Stimulated activated naive CD8-positive, alpha-beta T cell treated with anti-CD3 and anti-CD28 coated beads, Interleukin-15, Interleukin-2, amounts not matched to agents 100 ng/mL and 50 ng/mL, for 24 hours (primary cell): ENCODE results near the gene RGS19.

Source experiments
- H3K27ac Mint-ChIP-seq: one replicate; pipeline ENCODE4 v1.8.0; 2021; ENCODE audit warnings: mild to moderate bottlenecking, mixed read lengths
- H3K27me3 Mint-ChIP-seq: one replicate; pipeline ENCODE4 v1.8.0; 2021; ENCODE audit warnings: mixed read lengths
- H3K36me3 Mint-ChIP-seq: one replicate; pipeline ENCODE4 v1.8.0; 2021; ENCODE audit warnings: low read depth, mixed read lengths
- H3K4me1 Mint-ChIP-seq: one replicate; pipeline ENCODE4 v1.8.0; 2021; ENCODE audit warnings: low read depth, mixed read lengths
- H3K4me3 Mint-ChIP-seq: one replicate; pipeline ENCODE4 v1.8.0; 2021; ENCODE audit warnings: mild to moderate bottlenecking, mixed read lengths
- H3K9me3 Mint-ChIP-seq: one replicate; pipeline ENCODE4 v1.8.0; 2021; ENCODE audit warnings: mixed read lengths

Gene RGS19

DNA sequence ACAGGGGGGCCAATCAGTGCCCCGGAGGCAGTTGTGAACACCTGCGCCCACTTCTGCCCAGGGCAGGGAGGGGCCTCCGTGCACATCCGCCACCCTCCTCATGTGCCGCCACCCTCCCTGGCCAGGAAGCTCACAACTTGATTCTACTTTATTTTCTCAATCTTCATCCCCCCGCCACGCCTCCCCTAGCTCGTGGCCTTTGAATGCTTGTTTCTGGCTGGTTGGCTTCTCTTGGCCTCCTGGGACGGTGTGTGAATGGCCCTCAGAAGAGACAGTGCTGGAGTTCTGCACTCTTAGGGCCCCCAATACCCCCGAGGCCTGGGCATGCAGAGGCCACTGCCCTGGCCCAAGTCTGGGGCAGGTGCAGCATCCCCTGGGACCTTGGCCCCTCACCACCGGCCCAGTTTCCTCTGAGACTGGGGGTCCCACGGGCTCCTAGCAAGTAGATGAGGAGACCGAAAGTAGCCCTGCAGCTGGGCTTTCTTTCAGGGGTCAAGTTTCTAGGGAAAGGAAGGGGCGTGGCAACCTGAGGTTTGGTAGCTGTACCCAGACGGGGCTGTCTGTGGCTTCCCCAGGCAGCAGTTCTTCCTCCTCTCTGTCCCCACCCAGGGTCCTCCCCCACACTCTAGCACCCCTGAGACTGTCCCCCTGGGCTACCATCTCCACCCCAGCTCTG lies 1.3 kb downstream of the RGS19 start:
- Mint-ChIP-seq H3K27me3 (peaks cover 6% of the 10 kb centered on the region), H3K4me3 (peak overlapping the region; percentile 90), H3K4me1 (peaks cover 37% of the 10 kb centered on the region), H3K36me3 (no peaks in the 10 kb centered on the region), H3K27ac (peak overlapping the region; percentile 83), H3K9me3 (no peaks in the 10 kb centered on the region)

DNA sequence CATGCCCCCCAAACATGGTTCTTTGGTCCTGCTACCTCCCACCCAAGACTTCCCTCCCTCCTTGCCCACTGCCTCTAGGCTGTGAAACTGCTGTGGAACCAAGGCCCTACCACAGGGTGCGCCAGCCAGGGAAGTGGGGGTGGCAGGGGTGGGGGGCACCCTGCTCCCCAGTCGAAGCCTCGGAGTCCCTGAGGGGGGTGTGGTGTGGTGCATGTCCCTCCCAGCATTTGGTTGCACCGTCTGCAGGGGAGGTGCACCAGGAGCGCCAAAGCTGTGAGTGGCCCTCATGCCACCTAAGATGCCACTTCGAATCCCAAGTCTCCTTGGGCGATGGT lies 1.8 kb downstream of the RGS19 start:
- Mint-ChIP-seq H3K36me3 (no peaks in the 10 kb centered on the region), H3K4me1 (peaks cover 32% of the 10 kb centered on the region), H3K27ac (peak overlapping the region; percentile 83), H3K4me3 (peak overlapping the region; percentile 90), H3K27me3 (peaks cover 6% of the 10 kb centered on the region), H3K9me3 (no peaks in the 10 kb centered on the region)

DNA sequence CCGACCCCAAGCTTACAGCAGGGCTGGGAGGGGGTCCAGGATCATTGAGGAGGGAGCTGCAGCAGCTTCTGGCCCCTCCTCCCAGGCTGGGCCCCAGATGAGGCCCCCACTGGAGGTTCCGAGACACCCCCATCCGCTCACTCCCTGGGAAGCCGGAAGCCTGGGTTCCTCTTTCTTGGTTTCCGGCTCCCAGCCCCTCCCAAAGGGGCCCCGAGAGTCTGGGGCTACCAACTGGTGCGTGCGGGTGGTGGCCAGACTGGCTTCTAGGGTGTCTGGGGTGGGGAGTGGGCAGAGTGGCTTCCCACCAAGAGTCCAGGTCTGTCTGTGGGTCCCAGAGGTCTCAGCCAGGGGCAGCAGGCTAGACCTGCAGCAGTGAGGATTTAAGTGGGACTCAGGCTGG lies 2.2 kb downstream of the RGS19 start:
- peaks cover 28% of the 10 kb centered on the region for H3K4me1 Mint-ChIP-seq
- H3K27ac Mint-ChIP-seq, result peak overlapping the region; percentile 83
- no peaks in the 10 kb centered on the region for H3K9me3 Mint-ChIP-seq
- no peaks in the 10 kb centered on the region for H3K36me3 Mint-ChIP-seq
- H3K4me3 Mint-ChIP-seq, result peak overlapping the region; percentile 90
- H3K27me3 Mint-ChIP-seq, result peaks cover 4% of the 10 kb centered on the region

DNA sequence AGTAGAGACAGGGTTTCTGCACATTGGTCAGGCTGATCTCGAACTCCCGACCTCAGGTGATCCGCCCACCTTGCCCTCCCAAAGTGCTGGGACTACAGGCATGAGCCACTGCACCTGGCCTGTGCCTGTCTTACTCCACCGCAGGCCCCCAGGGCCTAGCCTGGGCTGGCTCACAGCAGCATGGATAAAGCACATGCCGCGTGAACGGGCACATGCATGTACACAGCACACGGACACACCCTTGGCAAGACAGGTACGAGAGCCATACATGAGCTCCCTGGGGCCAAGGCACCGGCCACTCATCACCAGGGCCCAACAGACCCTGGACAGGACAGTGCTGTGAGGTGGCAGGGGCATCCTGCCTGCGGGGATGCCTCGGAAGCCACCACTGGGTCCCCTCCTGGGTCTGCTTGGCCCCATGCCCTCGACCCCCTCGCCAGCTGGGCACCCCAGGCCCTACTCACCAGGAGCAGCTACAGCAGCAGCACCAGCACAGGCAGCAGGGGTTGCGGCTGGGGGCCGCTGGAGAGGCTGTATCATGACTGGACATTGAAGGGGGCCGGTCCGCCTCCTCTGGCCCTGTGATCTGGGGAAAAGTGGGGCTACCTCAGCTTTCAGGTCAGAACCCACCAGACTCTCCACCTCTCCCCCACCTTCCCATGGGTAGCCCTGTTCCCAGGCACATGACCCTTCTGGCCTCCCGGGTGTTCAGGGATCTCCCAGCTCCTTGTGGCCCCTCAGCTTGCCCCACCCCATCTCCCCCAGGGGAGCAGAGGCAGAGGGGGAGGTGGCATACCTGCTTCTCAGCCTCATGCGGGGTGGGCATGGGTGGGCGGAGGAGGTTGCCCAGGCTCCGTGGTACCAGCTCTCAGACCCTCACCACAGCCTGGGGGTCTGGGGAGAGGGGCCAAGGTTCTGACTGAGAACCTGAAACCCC lies 3.0 kb downstream of the RGS19 start:
- Mint-ChIP-seq H3K4me3 (peak overlapping the region; percentile 90), H3K4me1 (peaks cover 24% of the 10 kb centered on the region)

DNA sequence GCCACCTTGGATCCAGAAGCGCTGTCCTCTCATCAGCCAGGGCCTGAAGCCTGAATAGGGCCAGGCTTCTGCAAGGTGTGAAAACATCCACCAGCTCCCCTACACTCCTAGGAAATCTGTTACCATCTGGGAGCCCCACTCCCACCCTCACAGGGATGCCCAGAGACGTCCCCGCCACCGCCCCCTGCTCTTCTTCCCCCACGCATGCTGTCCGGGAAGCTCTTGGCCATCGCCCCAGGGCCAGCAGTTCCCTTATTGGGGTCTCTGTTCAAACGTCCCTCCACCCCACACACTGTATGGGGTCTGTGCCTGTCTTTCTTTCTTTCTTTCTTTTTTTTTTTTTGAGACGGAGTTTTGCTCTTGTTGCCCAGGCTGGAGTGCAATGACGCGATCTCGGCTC lies 3.8 kb downstream of the RGS19 start:
- Mint-ChIP-seq H3K27me3 (no peaks in the 10 kb centered on the region), H3K9me3 (no peaks in the 10 kb centered on the region), H3K36me3 (no peaks in the 10 kb centered on the region), H3K4me3 (no peak overlapping the region), H3K27ac (no peak overlapping the region), H3K4me1 (peaks cover 21% of the 10 kb centered on the region)

More for the DNA sequence above, 3.0 kb downstream of the RGS19 start:
- H3K27me3 Mint-ChIP-seq, result no peaks in the 10 kb centered on the region
- no peak overlapping the region for H3K27ac Mint-ChIP-seq
- no peaks in the 10 kb centered on the region for H3K36me3 Mint-ChIP-seq
- no peaks in the 10 kb centered on the region for H3K9me3 Mint-ChIP-seq

DNA sequence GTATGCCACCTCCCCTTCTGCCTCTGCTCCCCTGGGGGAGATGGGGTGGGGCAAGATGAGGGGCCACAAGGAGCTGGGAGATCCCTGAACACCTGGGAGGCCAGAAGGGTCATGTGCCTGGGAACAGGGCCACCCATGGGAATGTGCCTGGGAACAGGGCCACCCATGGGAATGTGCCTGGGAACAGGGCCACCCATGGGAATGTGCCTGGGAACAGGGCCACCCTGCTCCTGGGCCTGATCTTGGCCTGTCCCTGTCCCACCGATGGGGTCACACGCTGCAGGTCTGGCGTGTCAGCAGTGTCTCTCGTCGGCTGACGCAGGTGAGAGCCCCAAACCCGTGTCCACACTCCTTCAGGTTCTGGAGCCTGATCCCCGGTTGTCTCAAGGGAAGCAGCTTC lies 4.4 kb downstream of the RGS19 start:
- no peaks in the 10 kb centered on the region for H3K36me3 Mint-ChIP-seq
- H3K4me3 Mint-ChIP-seq, result no peak overlapping the region
- no peaks in the 10 kb centered on the region for H3K27me3 Mint-ChIP-seq
- no peaks in the 10 kb centered on the region for H3K9me3 Mint-ChIP-seq
- H3K4me1 Mint-ChIP-seq, result peaks cover 19% of the 10 kb centered on the region
- H3K27ac Mint-ChIP-seq, result no peak overlapping the region

DNA sequence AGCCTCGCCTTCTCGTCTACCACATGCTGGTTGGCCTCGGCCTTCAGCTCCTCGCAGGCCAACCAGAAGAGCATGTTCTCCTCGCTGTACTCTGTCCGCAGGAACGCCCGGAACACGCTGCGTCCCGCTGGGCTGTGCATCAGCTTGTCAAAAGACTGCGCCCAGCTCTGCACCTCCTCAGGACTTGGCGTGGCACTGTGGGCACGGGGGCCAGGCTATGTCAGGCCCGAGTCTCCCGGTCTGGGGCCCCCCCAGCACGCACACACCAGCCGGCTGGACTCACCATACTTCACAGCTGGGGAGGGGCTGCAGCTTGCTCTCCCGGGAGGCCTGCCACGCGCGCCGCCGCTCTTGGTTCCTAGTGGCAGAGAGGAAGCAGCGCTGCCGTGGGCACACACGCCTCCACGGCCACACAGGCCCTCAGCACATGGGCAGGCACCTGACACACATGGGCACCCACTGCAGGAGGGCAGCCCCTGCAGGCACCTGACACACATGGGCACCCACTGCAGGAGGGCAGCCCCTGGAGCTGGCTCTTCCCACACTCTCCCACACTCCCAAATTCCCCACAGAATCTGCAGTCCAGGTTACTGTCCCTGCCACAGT lies 5.0 kb downstream of the RGS19 start:
- H3K36me3 Mint-ChIP-seq, result no peaks in the 10 kb centered on the region
- no peak overlapping the region for H3K4me3 Mint-ChIP-seq
- no peaks in the 10 kb centered on the region for H3K27me3 Mint-ChIP-seq
- H3K4me1 Mint-ChIP-seq, result peaks cover 19% of the 10 kb centered on the region
- no peak overlapping the region for H3K27ac Mint-ChIP-seq
- no peaks in the 10 kb centered on the region for H3K9me3 Mint-ChIP-seq

DNA sequence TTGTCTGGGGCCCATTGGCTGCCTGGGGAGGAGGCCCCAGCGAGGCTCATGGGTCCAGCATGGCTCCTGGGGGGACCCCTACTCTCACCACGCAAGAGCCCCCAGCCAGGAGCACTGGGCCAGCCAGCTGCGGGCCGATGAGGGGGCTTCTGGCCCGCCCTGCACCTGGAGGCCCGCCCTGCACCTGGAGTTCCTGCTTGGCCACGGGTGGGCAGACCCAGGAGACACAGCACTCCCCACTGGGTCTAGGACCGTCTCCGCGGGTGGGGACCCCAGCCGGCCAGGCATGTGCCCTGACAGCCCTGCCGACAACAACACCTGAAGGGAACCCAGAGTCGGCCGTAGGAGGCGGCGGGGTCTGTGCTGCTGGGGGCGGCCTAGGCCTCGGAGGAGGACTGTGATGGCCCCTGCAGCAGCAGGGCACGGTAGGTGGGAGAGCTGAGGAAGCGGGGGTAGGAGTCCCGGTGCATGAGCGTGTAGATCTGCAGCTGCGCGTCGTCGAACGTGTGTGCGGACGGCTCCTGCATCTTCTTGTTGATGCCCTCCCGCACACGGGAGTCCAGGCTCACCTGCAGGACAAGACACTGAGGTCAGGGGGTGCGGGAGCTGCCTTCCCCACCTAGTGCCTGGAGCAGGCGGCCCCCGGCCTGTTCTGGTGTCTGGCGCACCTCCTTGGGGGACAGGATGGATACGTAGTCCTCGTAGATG lies 5.7 kb downstream of the RGS19 start:
- Mint-ChIP-seq H3K4me1 (peaks cover 13% of the 10 kb centered on the region), H3K27ac (no peak overlapping the region), H3K36me3 (no peaks in the 10 kb centered on the region), H3K4me3 (no peak overlapping the region), H3K9me3 (no peaks in the 10 kb centered on the region), H3K27me3 (no peaks in the 10 kb centered on the region)

DNA sequence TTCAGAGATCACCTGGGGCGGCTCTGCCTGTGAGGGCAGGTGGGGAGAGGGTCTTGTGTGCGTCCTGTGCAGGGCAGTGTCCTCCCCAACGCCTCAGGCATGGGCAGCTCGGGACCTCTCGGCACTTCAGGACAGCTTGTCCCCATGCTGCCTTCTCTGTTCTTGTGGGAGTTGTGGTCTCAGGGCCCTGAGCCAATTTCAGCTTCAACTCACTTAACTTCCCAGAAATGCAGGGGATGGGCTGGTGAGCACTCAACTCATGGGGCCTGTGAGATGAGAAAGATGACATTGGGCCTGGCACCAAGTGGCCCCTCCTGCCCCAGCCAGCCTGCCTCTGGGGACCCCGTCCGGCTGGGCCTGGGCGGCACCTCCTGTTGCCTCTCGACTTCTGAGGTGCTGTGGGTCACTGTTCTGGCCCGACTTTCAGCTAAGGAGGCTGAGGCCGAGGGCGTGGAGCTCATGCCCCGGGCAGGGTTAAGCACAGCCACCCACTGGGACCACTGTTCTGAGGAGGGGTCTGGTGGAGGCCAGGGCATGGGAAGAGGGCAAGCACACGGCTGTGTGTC lies 6.7 kb downstream of the RGS19 start:
- Mint-ChIP-seq H3K9me3 (no peaks in the 10 kb centered on the region), H3K27ac (no peak overlapping the region), H3K36me3 (no peaks in the 10 kb centered on the region), H3K27me3 (no peaks in the 10 kb centered on the region), H3K4me1 (peaks cover 11% of the 10 kb centered on the region), H3K4me3 (no peak overlapping the region)

DNA sequence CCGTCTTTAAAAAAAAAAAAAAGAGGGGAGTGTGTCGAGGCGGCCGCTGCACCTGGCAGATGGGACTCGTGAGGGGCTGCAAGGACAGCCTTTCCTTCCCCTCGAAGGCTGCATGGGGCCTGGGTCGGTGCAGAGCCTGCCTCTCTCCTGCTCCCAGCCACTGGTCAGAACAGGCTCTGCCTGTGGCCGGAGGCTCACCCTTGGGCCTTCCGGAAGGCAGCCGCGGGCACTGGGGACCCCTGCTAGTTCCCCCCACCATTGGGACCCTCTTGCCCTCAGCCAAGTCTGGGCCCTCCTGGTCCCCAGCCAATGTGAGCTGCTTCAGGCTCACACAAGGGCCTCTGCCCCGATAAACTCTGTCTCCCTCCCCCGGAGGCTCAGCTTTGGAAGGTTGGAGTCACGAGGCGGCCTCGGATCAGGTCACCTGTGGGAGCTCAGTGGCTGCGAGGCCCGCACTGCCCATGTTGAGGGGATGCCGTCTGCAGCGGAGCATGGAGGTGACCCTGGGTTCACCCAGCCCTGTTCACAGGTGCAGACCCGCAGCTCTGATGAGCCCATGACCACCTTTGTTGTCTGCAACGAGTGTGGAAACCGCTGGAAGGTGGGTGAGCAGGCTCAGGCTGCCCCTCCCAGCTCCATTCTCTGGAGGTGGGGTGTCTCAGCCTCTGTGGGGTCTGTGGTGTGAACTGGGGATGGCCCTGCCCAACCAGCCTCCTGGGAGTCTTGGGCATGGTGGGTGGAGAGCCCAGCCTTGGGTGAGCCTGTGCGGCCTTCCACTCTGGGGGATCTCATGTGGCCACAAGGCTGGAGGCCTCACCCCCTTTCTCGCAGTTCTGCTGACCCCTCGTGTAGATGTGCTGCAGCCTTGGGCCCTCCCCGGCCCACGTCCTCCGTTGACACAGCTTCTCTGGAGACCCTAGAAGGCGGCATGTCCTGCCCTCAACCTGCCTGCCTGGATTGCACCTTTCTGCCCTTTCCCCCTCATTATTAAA lies 7.7 kb downstream of the RGS19 start:
- Mint-ChIP-seq H3K9me3 (no peaks in the 10 kb centered on the region), H3K4me1 (peaks cover 14% of the 10 kb centered on the region), H3K27me3 (no peaks in the 10 kb centered on the region), H3K27ac (no peak overlapping the region), H3K36me3 (no peaks in the 10 kb centered on the region), H3K4me3 (no peak overlapping the region)

DNA sequence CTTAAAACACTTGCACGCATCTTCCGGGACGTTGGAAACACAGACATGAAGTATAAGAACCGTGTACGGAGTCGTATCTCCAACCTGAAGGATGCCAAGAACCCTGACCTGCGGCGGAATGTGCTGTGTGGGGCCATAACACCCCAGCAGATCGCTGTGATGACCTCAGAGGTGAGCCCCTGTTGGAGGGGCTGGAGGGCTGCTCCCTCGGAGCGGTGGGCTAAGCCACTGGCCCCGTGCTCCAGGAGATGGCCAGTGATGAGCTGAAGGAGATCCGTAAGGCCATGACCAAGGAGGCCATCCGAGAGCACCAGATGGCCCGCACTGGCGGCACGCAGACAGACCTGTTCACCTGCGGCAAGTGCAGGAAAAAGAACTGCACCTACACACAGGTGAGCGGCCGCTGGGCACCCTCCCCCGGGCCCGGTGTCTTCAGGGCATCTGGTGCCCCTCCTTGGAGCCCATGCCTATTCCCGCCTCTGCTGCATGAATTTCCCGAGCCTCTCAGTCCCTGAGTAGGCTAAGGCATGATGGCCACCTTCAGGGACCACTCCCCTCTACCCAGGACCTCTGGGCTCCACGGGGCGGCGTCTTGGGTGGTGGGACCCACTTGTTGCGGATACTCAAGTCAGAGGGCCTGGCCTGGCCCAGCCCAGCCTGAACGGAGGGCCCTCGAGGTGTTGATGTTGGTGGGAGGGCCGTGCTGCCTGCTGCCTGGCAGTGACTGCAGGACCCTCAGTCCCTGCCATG lies 8.9 kb downstream of the RGS19 start:
- H3K4me1 Mint-ChIP-seq, result peaks cover 26% of the 10 kb centered on the region
- no peak overlapping the region for H3K27ac Mint-ChIP-seq
- H3K9me3 Mint-ChIP-seq, result no peaks in the 10 kb centered on the region
- H3K27me3 Mint-ChIP-seq, result no peaks in the 10 kb centered on the region
- H3K4me3 Mint-ChIP-seq, result no peak overlapping the region
- H3K36me3 Mint-ChIP-seq, result no peaks in the 10 kb centered on the region

DNA sequence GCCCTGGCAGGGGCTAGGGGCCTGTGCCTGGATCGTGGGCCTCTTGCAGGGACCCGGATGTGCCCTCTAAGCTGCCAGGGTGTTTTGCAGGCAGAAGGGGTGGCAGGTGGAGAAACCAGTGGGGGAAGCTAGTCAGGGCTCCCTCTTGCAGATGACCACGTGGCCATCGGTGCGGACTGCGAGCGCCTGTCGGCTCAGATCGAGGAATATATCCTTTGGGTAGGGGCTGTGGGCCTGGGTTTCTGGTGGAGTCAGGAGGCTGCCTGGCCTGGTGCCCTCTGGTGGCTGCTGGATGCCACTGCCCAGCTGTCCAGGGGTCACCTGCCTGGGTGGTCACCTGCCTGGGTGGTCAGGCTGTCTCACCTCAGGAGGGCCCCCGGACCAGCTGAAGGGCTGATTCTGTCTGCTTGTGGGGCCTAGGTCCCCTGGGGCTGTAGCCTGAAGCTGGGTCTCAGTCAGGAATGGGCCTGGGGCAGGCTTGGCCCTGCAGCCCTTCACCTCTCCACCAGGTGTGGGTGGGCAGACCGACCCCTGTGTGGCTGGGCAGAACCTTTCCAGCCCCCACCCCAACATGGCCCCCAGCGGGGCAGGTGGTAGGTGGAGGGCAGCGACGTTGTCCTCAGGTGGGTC lies 9.6 kb downstream of the RGS19 start:
- H3K9me3 Mint-ChIP-seq, result no peaks in the 10 kb centered on the region

DNA sequence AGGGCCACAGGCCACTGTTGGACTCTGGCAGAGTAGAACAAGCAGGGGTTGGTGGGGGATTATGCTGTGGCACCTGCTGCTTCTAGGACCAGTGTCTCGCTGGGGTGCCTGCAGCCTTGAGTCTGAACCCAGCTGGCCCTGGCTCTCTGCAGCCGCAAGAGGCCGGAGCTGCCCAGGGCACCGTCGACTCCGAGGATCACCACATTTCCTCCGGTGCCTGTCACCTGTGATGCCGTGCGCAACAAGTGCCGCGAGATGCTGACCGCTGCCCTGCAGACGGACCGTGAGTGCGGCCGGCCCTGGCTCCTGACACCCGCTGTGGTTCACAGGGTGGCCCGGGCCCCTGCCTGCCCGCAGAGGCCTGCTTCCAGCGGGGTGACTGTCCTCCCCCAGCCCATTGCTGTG lies 10.1 kb downstream of the RGS19 start:
- Mint-ChIP-seq H3K27ac (no peak overlapping the region), H3K4me1 (peaks cover 38% of the 10 kb centered on the region), H3K9me3 (no peaks in the 10 kb centered on the region), H3K4me3 (no peak overlapping the region), H3K36me3 (no peaks in the 10 kb centered on the region), H3K27me3 (no peaks in the 10 kb centered on the region)

More for the DNA sequence above, 9.6 kb downstream of the RGS19 start:
- H3K27me3 Mint-ChIP-seq, result no peaks in the 10 kb centered on the region
- no peaks in the 10 kb centered on the region for H3K36me3 Mint-ChIP-seq
- peaks cover 33% of the 10 kb centered on the region for H3K4me1 Mint-ChIP-seq
- no peak overlapping the region for H3K4me3 Mint-ChIP-seq
- H3K27ac Mint-ChIP-seq, result no peak overlapping the region
